ENCODE data around the gene BCAP31.

The BCAP31 gene

DNA sequence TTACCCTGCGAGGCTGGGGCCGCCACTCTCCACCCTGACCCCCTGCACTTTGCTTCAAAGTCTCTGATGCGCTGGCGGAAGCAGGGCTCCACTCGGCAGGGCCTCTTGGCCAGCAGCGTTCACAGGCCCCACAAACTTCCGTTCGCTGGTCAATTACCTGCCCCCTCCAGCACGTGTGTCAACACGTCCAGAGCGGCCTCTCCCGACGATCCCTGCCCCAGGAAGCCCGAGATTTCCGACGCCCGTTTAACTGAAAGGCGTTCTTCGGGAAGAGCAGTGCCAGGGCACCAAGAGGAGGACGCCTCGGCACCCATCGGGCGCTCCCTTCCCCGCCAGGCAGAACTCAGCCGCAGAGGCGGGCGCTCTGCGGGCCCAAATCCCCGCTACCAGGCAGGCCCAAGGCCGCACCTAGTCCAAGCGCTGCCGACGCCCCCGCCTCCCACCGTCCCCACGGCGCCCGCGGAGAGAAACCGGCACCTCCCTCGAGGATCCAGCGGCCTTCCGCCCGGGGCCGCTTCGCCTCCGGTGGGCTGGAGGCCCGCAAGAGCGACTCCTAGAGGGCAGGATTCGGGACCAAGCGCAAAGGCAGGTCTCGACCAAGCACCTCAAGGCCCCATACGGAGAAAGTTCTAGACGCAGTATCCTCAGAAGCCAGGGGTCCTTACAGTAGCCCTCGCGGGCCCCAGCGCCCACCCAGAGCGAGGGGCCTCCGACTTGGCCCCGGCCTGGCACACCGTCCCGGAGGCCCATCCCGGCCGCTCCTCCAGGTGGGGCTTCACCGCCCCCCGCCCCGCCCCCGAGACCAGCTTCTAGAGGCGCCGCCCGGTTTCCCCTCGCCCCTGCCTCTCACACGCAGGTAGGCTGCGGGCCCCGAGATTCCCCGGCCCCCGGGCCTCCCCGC is 586 bp downstream of the BCAP31 start:
- peaks cover 21% of the 10 kb centered on the region for H3K4me1 ChIP-seq (ENCODE audit: control insufficient read depth, insufficient read depth, low read length, poor library complexity, severe bottlenecking)
- peaks cover 34% of the 10 kb centered on the region for H3K36me3 ChIP-seq (ENCODE audit: control insufficient read depth, insufficient read depth, low read length)
- H3K4me3 ChIP-seq (ENCODE audit: extremely low read depth, insufficient read depth, low read length, poor library complexity, severe bottlenecking), result peak overlapping the region; percentile 63
- no peaks in the 10 kb centered on the region for H3K9me3 ChIP-seq (ENCODE audit: control insufficient read depth, low read length)
- whole genome bisulfite sequencing, 2 experiments (ENCODE audit: insufficient coverage in 2 of 2), result 0% methylated on average over 28 to 31 of the region's 78 CpGs
- H3K27ac ChIP-seq (ENCODE audit: low read depth, low read length, severe bottlenecking), result peak overlapping the region; percentile 73

DNA sequence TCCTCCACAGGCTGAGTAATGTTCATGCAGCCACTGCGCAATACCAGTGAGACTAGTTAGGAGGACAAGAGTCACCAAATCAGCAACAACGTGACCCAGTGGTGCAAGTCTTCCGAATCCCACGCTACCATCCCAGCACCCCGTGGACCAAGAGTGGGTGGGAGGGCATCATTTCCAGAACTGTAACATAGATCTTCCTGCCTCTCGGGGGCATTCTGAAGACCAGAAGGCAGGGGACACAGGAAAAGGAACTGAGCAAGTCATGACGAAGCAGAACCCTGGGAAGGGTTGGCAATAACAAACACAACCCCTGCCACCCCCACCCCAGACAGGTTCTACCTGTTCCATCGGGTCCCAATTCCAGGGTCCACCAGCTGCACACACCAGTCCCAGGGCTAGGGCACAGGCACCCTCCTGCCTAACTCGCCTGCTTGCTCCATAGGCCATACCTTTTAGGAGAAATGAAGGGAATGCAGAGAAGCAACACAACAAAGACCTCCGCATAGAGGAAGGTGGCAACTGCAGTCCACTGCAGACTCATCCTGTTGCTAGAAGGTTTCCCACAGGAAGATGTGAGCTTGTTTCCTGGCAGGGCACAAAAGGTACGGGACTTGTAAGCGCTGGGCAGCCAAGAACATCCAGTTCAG is 1.4 kb downstream of the BCAP31 start:
- peak overlapping the region; percentile 73 for H3K27ac ChIP-seq (ENCODE audit: low read depth, low read length, severe bottlenecking)

DNA sequence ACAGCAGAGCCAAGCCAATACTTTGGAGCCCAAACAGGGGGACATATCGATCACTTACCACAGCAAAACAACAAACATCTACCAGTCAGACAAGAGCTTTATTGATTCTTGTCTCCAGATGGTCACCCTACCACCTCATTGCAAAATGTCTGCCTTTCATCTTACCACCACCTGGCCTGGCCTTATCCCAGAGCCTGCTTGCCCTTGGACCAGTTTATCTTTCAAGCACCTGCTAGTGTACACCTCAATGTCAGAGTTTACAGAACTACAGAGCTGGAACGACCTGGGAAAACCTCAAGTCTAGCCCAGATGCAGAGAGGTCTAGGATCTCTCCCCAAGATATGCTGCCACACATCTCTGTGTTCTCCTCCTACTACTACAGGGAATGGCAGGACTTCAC is 4.5 kb downstream of the BCAP31 start:
- H3K36me3 ChIP-seq (ENCODE audit: control insufficient read depth, insufficient read depth, low read length), result peaks cover 66% of the 10 kb centered on the region

More for the DNA sequence above, 1.4 kb downstream of the BCAP31 start:
- Histone ChIP-seq H3K36me3 (ENCODE audit: control insufficient read depth, insufficient read depth, low read length) (peaks cover 39% of the 10 kb centered on the region), H3K4me3 (ENCODE audit: extremely low read depth, insufficient read depth, low read length, poor library complexity, severe bottlenecking) (peak overlapping the region; percentile 63), H3K9me3 (ENCODE audit: control insufficient read depth, low read length) (no peaks in the 10 kb centered on the region), H3K4me1 (ENCODE audit: control insufficient read depth, insufficient read depth, low read length, poor library complexity, severe bottlenecking) (peaks cover 16% of the 10 kb centered on the region)
- WGBS, 2 experiments (ENCODE audit: insufficient coverage in 2 of 2), result 66% methylated on average over 3 of the region's 12 CpGs; no CpG with 5 or more reads in 1 of the 2 experiments

GRCh38 chrX:153719238-153719637 is 4.9 kb downstream of the BCAP31 start:
- H3K27ac ChIP-seq (ENCODE audit: low read depth, low read length, severe bottlenecking), result no peak overlapping the region
- H3K36me3 ChIP-seq (ENCODE audit: control insufficient read depth, insufficient read depth, low read length), result peaks cover 71% of the 10 kb centered on the region
- WGBS, 2 experiments (ENCODE audit: insufficient coverage in 2 of 2), result 80 to 100% methylated on average over 1 of the region's 2 CpGs
- H3K4me1 ChIP-seq (ENCODE audit: control insufficient read depth, insufficient read depth, low read length, poor library complexity, severe bottlenecking), result peaks cover 13% of the 10 kb centered on the region
- H3K4me3 ChIP-seq (ENCODE audit: extremely low read depth, insufficient read depth, low read length, poor library complexity, severe bottlenecking), result no peak overlapping the region
- H3K9me3 ChIP-seq (ENCODE audit: control insufficient read depth, low read length), result no peaks in the 10 kb centered on the region

More for the DNA sequence above, 4.5 kb downstream of the BCAP31 start:
- H3K4me1 ChIP-seq (ENCODE audit: control insufficient read depth, insufficient read depth, low read length, poor library complexity, severe bottlenecking), result peaks cover 9% of the 10 kb centered on the region
- 88% methylated on average over 1 of the region's 2 CpGs; no CpG with 5 or more reads in 1 of the 2 experiments for WGBS, 2 experiments (ENCODE audit: insufficient coverage in 2 of 2)
- H3K9me3 ChIP-seq (ENCODE audit: control insufficient read depth, low read length), result no peaks in the 10 kb centered on the region
- no peak overlapping the region for H3K27ac ChIP-seq (ENCODE audit: low read depth, low read length, severe bottlenecking)
- no peak overlapping the region for H3K4me3 ChIP-seq (ENCODE audit: extremely low read depth, insufficient read depth, low read length, poor library complexity, severe bottlenecking)

DNA sequence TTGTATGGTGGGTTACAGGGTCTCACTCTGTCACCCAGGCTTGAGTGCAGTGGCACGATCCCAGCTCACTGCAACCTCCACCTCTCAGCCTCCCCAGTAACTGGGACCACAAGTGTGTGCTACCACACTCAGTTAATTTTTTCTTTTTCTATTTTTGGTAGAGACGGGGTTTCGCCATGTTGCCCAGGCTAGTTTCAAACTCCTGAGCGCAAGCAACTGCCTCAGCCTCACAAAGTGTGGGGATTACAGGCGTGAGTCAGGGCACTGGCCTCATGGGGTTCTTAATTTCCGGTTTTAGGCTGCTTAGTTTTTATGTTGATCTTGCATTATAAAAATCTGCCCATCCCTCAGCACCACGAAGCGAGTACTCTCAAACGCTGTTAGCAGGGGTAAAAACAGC is 6.7 kb downstream of the BCAP31 start:
- H3K4me3 ChIP-seq (ENCODE audit: extremely low read depth, insufficient read depth, low read length, poor library complexity, severe bottlenecking), result no peak overlapping the region
- H3K36me3 ChIP-seq (ENCODE audit: control insufficient read depth, insufficient read depth, low read length), result peaks cover 73% of the 10 kb centered on the region
- peaks cover 13% of the 10 kb centered on the region for H3K4me1 ChIP-seq (ENCODE audit: control insufficient read depth, insufficient read depth, low read length, poor library complexity, severe bottlenecking)
- WGBS, 2 experiments (ENCODE audit: insufficient coverage in 2 of 2), result no CpG with 5 or more reads among the region's 9 CpGs
- H3K9me3 ChIP-seq (ENCODE audit: control insufficient read depth, low read length), result no peaks in the 10 kb centered on the region
- no peak overlapping the region for H3K27ac ChIP-seq (ENCODE audit: low read depth, low read length, severe bottlenecking)

DNA sequence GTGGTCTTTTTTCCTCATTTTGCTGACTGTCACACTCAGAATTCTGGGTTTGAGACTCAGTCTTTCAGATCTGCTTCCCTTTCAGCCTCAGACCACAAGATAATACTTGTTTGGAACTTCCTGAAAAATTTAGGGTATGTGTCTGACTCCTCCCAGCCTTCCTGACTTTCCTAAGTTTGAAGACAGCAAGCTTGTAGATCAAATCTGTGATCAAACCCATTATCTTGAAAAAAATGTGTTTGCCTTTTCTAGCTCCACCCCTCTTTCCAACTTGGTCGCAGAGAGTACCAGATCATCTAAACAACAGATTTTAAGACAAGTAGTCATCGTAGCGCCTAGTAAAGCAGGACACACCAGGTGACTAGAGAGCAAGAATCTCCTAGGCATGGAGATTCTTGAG is 9.9 kb downstream of the BCAP31 start:
- no peak overlapping the region for H3K27ac ChIP-seq (ENCODE audit: low read depth, low read length, severe bottlenecking)
- no CpG with 5 or more reads among the region's 3 CpGs for WGBS, 2 experiments (ENCODE audit: insufficient coverage in 2 of 2)
- H3K4me3 ChIP-seq (ENCODE audit: extremely low read depth, insufficient read depth, low read length, poor library complexity, severe bottlenecking), result no peak overlapping the region
- no peaks in the 10 kb centered on the region for H3K9me3 ChIP-seq (ENCODE audit: control insufficient read depth, low read length)
- peaks cover 13% of the 10 kb centered on the region for H3K4me1 ChIP-seq (ENCODE audit: control insufficient read depth, insufficient read depth, low read length, poor library complexity, severe bottlenecking)
- H3K36me3 ChIP-seq (ENCODE audit: control insufficient read depth, insufficient read depth, low read length), result peaks cover 52% of the 10 kb centered on the region

DNA sequence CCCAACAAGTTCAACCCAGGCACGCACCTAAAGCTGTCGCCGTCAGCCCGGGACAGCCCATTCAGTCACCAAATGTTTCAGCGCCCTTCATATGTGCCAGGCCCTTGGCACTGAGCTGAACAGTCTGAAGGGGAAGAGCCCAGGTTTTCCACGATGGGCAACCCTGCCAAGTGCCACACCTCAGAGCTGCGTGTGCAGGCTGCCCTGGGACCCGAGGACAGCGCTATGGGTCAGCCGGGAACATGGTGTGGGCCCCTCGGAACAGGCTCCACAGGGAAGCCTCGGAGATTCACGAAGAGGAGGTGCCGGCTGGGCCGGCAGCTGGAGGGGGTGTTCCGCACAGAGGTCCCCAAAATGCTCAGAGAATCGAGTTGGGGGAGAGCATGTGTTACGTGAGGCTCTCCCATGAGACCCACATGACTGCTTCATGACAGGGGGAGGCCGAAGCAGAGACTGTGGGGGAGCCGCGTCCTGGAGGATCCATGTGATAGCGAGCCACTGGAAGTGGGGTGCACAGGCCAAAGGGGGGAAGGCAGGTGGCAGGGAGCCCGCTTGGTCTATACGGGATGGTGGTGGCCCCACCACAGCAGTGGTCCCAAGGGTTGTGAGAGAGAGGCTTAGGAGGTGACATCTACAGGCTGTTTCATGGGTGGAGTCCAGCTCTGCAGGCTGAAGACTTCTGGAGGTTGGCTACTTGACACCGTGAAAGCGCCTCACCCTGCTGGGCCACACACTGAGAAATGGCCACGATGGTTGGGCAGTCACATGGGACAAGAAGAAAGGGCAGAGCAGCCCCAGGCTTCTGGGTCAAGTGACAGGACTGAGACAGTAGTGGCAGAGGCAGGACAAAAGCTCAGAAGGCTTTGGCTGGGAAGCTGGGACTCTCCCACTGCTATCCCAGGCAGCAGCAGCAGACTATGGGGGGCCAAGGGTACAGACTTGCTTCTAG is 14.2 kb downstream of the BCAP31 start:
- WGBS, 2 experiments (ENCODE audit: insufficient coverage in 2 of 2), result 96 to 98% methylated on average over 18 to 22 of the region's 27 CpGs
- H3K27ac ChIP-seq (ENCODE audit: low read depth, low read length, severe bottlenecking), result no peak overlapping the region

GRCh38 chrX:153708415-153708814 is 15.8 kb downstream of the BCAP31 start:
- Histone ChIP-seq H3K4me3 (ENCODE audit: extremely low read depth, insufficient read depth, low read length, poor library complexity, severe bottlenecking) (no peak overlapping the region), H3K9me3 (ENCODE audit: control insufficient read depth, low read length) (no peaks in the 10 kb centered on the region), H3K27ac (ENCODE audit: low read depth, low read length, severe bottlenecking) (no peak overlapping the region), H3K4me1 (ENCODE audit: control insufficient read depth, insufficient read depth, low read length, poor library complexity, severe bottlenecking) (no peaks in the 10 kb centered on the region), H3K36me3 (ENCODE audit: control insufficient read depth, insufficient read depth, low read length) (peaks cover 10% of the 10 kb centered on the region)
- WGBS, 2 experiments (ENCODE audit: insufficient coverage in 2 of 2), result 20 to 48% methylated on average over 1 to 2 of the region's 13 CpGs

More for the DNA sequence above, 14.2 kb downstream of the BCAP31 start:
- H3K9me3 ChIP-seq (ENCODE audit: control insufficient read depth, low read length), result no peaks in the 10 kb centered on the region
- no peak overlapping the region for H3K4me3 ChIP-seq (ENCODE audit: extremely low read depth, insufficient read depth, low read length, poor library complexity, severe bottlenecking)
- peaks cover 8% of the 10 kb centered on the region for H3K4me1 ChIP-seq (ENCODE audit: control insufficient read depth, insufficient read depth, low read length, poor library complexity, severe bottlenecking)
- peaks cover 17% of the 10 kb centered on the region for H3K36me3 ChIP-seq (ENCODE audit: control insufficient read depth, insufficient read depth, low read length)

GRCh38 chrX:153707406-153707805 is 16.8 kb downstream of the BCAP31 start:
- H3K27ac ChIP-seq (ENCODE audit: low read depth, low read length, severe bottlenecking), result no peak overlapping the region
- no peaks in the 10 kb centered on the region for H3K9me3 ChIP-seq (ENCODE audit: control insufficient read depth, low read length)
- H3K36me3 ChIP-seq (ENCODE audit: control insufficient read depth, insufficient read depth, low read length), result peaks cover 8% of the 10 kb centered on the region
- H3K4me1 ChIP-seq (ENCODE audit: control insufficient read depth, insufficient read depth, low read length, poor library complexity, severe bottlenecking), result no peaks in the 10 kb centered on the region
- no peak overlapping the region for H3K4me3 ChIP-seq (ENCODE audit: extremely low read depth, insufficient read depth, low read length, poor library complexity, severe bottlenecking)
- WGBS, 2 experiments (ENCODE audit: insufficient coverage in 2 of 2), result 94 to 96% methylated on average over 3 to 4 of the region's 6 CpGs

- 93% methylated on average over 3 of the region's 9 CpGs; no CpG with 5 or more reads in 1 of the 2 experiments for WGBS, 2 experiments (ENCODE audit: insufficient coverage in 2 of 2)
- H3K4me3 ChIP-seq (ENCODE audit: extremely low read depth, insufficient read depth, low read length, poor library complexity, severe bottlenecking), result no peak overlapping the region
- H3K9me3 ChIP-seq (ENCODE audit: control insufficient read depth, low read length), result no peaks in the 10 kb centered on the region
- peaks cover 8% of the 10 kb centered on the region for H3K36me3 ChIP-seq (ENCODE audit: control insufficient read depth, insufficient read depth, low read length)
- H3K4me1 ChIP-seq (ENCODE audit: control insufficient read depth, insufficient read depth, low read length, poor library complexity, severe bottlenecking), result no peaks in the 10 kb centered on the region
- no peak overlapping the region for H3K27ac ChIP-seq (ENCODE audit: low read depth, low read length, severe bottlenecking)
These were observed 17.4 kb downstream of the BCAP31 start for GRCh38 chrX:153706799-153707198.
